NB4 (cell line): Measurements from ENCODE around the gene CILP2.

Experiments
- DNase-seq: peaks from one replicate; pipeline ENCODE4 v3.0.0; 2010; ENCODE audit warnings: low read depth
- H3K4me3 ChIP-seq: one replicate; pipeline ENCODE4 v1.5.1; 2011; ENCODE audit warnings: mild to moderate bottlenecking, low read depth, low read length, moderate library complexity
- CTCF ChIP-seq: IDR thresholded peaks from one replicate; pipeline ENCODE4 v1.5.1; 2012; ENCODE audit warnings: low read depth, low read length
- MYC ChIP-seq: IDR thresholded peaks from 2 replicates; pipeline ENCODE4 v1.6.1; 2011; ENCODE audit warnings: low read depth, low read length
- POLR2A ChIP-seq: IDR thresholded peaks from 2 replicates; pipeline ENCODE4 v1.6.1; 2011; ENCODE audit warnings: mild to moderate bottlenecking; ENCODE audit not compliant: insufficient read length; ENCODE audit errors: extremely low read depth
- TF ChIP-seq, protein P1 (sequence below): IDR thresholded peaks from 2 replicates; pipeline ENCODE4 v1.6.1; 2011; ENCODE audit warnings: low read depth, low read length

Gene CILP2

GRCh38 chr19:19500975-19501644, 37.0 kb upstream of the CILP2 start:
- no peak for DNase-seq
- TF ChIP-seq CTCF = no peak
- TF ChIP-seq POLR2A = no peak
- TF ChIP-seq MYC = no peak
- TF ChIP-seq, protein P1, sequence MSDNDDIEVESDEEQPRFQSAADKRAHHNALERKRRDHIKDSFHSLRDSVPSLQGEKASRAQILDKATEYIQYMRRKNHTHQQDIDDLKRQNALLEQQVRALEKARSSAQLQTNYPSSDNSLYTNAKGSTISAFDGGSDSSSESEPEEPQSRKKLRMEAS = no peak
- no peak overlapping the region for H3K4me3 ChIP-seq

GRCh38 chr19:19501798-19502197, 36.3 kb upstream of the CILP2 start:
- TF ChIP-seq MYC (no peak), CTCF (no peak), POLR2A (no peak)
- TF ChIP-seq, protein P1 = no peak
- no peak for DNase-seq
- H3K4me3 ChIP-seq = no peak overlapping the region

- H3K4me3 ChIP-seq = no peak overlapping the region
- TF ChIP-seq, protein P1 = no peak
- TF ChIP-seq POLR2A (no peak), CTCF (no peak), MYC (no peak)
- DNase-seq = no peak
Observed at GRCh38 chr19:19502281-19502680, 35.8 kb upstream of the CILP2 start.

DNA sequence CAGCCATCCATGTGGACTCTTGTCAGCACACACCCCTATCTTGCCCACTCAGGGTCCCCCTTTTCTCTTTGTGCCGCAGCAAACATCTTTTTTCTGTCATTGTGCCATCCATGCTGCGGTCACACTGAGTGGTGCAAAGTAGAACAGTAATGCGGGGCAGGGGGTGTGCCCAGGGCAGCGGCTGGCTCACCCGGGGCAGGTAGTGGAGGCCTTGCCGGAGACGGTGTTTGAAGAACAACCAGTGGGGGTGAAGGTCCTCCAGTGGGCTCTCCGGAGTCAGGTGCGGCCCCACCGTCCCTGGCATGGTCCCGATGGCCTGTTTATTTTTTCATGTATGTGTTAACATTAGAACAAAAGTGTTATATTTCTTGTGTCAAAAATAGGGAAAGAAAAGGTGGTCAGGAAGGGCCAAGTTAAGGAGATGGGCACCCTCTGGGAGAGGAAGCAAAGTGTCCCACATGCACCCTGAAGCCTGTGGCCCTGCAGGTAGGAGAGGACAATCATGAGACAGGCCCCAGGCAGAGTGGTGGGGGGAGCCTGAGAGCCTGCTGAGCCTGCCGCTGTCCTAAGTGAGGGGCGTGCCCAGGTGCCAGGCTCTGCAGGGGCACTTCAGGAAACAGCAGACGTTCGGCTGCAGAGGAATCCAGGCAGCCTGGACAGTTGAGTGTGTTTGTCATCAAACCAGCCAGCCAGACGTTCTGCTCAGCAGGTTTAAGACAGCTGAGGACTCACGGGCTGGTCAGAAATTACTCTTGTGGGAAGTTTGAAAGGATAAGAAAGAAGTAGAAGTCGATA, 35.1 kb upstream of the CILP2 start:
- no peak for DNase-seq
- no peak overlapping the region for H3K4me3 ChIP-seq
- no peak for TF ChIP-seq POLR2A
- no peak for TF ChIP-seq MYC

GRCh38 chr19:19504754-19505668, 33.1 kb upstream of the CILP2 start:
- no peak overlapping the region for H3K4me3 ChIP-seq
- no peak for DNase-seq
- TF ChIP-seq CTCF (no peak), POLR2A (no peak), MYC (no peak)
- TF ChIP-seq, protein P1 = no peak

DNA sequence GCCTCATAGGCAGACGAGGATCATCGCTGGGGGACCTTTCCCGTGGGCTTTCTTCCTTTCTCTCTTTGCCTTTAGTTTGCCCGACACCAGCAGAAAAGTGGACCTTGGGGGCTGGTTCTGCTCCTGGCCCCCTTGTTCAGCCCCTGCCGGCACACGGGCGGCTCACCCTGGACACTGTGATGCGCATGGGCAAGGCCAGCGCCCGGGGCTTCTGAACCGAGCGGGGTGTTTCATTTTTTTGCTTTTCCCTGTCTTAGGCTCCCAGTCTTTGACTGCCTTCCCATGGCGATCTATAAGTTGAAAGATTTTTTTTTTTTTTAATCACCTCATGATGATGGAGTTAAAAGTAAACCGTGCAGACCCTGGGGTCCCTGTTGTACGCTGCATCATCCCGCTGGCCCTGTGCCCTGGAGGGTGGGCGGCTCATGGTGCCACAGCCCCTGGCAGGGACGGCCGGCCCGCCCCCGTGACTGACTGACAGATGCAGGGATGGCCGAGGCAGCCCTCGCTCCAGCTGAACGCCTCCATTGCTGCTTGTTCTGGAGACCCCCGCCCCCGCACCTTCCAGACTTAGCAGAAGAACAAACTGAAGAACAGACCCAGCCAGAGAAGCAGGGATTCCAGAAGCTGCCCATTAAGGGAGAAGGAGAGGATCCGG, 32.3 kb upstream of the CILP2 start:
- no peak for TF ChIP-seq MYC
- H3K4me3 ChIP-seq = no peak overlapping the region
- DNase-seq = no peak
